OCI-LY3 (cell line): ENCODE results near the gene SLC30A1.

Experiments used
- H2AFZ ChIP-seq: fragments of 200-600, 300-600 bp; shearing (Covaris generic); 2 replicates; pipeline ENCODE4 v1.6.0; 2014; ENCODE audit warnings: antibody characterized with exemption, low read depth, low read length
- H3K27ac ChIP-seq: fragments of 200-600, 300-600 bp; sonication (generic); 2 replicates; pipeline ENCODE4 v1.5.1; 2014; ENCODE audit warnings: mild to moderate bottlenecking, low read length, moderate library complexity, mixed read lengths
- H3K27me3 ChIP-seq: fragments of 200-600, 300-600 bp; sonication (generic); 2 replicates; pipeline ENCODE4 v1.6.1; 2014; ENCODE audit warnings: low read depth, low read length, mixed read lengths
- H3K36me3 ChIP-seq: fragments of 200-600, 300-600 bp; sonication (generic); replicated peaks from 2 replicates; pipeline ENCODE3; 2014; ENCODE audit warnings: low read depth, low read length, mixed read lengths
- H3K4me1 ChIP-seq: fragments of 300-600, 200-600 bp; sonication (generic); 2 replicates; pipeline ENCODE4 v1.6.1; 2014; ENCODE audit warnings: low read length, mixed read lengths
- H3K4me2 ChIP-seq: fragments of 200-600, 300-600 bp; sonication (generic); 2 replicates; pipeline ENCODE4 v1.6.1; 2014; ENCODE audit warnings: low read length, mixed read lengths
- H3K4me3 ChIP-seq: fragments of 300-600, 200-600 bp; sonication (generic); 2 replicates; pipeline ENCODE4 v1.5.1; 2014; ENCODE audit warnings: antibody characterized with exemption, mild to moderate bottlenecking, low read length, moderate library complexity
- H3K79me2 ChIP-seq: fragments of 300-600, 200-600 bp; shearing (Covaris generic); 2 replicates; pipeline ENCODE4 v1.6.1; 2014; ENCODE audit warnings: mild to moderate bottlenecking, low read length, mixed read lengths
- H3K9ac ChIP-seq: fragments of 300-600, 200-600 bp; shearing (Covaris generic); 2 replicates; pipeline ENCODE4 v1.6.0; 2014; ENCODE audit warnings: mild to moderate bottlenecking, low read length, moderate library complexity
- H3K9me3 ChIP-seq: fragments of 200-600, 300-600 bp; shearing (Covaris generic); 2 replicates; pipeline ENCODE4 v1.6.1; 2014; ENCODE audit warnings: low read length, mixed read lengths; ENCODE audit not compliant: insufficient read depth
- H4K20me1 ChIP-seq: fragments of 200-600, 300-600 bp; sonication (generic); 2 replicates; pipeline ENCODE4 v1.6.1; 2016; ENCODE audit warnings: low read length, mixed read lengths; ENCODE audit not compliant: insufficient read depth
- EZH2phosphoT487 ChIP-seq: fragments of 200-600 bp; shearing (Covaris generic); IDR thresholded peaks from 2 replicates; pipeline ENCODE4 v1.6.1; 2018; ENCODE audit warnings: antibody characterized with exemption, mixed run types, low read depth
- TF ChIP-seq, protein P1 (sequence below): fragments of 200-600, 300-600 bp; sonication (generic); IDR thresholded peaks from 2 replicates; pipeline ENCODE4 v1.5.1; 2014; ENCODE audit warnings: antibody characterized with exemption, low read length, low read depth

Gene SLC30A1

GRCh38 chr1:211580303-211580687 lies 1.3 kb upstream of the SLC30A1 start:
- no peak overlapping the region for H2AFZ ChIP-seq
- H3K4me3 ChIP-seq, result peak overlapping the region; percentile 77; the same call in 1 of the 2 replicates
- H3K9me3 ChIP-seq, result no peaks in the 10 kb centered on the region
- H3K36me3 ChIP-seq, result peaks cover 7% of the 10 kb centered on the region
- H3K4me2 ChIP-seq, result peak overlapping the region; percentile 89
- H4K20me1 ChIP-seq, result peaks cover 17% of the 10 kb centered on the region
- TF ChIP-seq, protein P1, sequence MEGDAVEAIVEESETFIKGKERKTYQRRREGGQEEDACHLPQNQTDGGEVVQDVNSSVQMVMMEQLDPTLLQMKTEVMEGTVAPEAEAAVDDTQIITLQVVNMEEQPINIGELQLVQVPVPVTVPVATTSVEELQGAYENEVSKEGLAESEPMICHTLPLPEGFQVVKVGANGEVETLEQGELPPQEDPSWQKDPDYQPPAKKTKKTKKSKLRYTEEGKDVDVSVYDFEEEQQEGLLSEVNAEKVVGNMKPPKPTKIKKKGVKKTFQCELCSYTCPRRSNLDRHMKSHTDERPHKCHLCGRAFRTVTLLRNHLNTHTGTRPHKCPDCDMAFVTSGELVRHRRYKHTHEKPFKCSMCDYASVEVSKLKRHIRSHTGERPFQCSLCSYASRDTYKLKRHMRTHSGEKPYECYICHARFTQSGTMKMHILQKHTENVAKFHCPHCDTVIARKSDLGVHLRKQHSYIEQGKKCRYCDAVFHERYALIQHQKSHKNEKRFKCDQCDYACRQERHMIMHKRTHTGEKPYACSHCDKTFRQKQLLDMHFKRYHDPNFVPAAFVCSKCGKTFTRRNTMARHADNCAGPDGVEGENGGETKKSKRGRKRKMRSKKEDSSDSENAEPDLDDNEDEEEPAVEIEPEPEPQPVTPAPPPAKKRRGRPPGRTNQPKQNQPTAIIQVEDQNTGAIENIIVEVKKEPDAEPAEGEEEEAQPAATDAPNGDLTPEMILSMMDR, result no peak
- TF ChIP-seq EZH2phosphoT487, result no peak
- peaks cover 36% of the 10 kb centered on the region for H3K4me1 ChIP-seq
- H3K27ac ChIP-seq, result no peak overlapping the region
- peaks cover 18% of the 10 kb centered on the region for H3K79me2 ChIP-seq
- no peaks in the 10 kb centered on the region for H3K27me3 ChIP-seq
- no peak overlapping the region for H3K9ac ChIP-seq

DNA sequence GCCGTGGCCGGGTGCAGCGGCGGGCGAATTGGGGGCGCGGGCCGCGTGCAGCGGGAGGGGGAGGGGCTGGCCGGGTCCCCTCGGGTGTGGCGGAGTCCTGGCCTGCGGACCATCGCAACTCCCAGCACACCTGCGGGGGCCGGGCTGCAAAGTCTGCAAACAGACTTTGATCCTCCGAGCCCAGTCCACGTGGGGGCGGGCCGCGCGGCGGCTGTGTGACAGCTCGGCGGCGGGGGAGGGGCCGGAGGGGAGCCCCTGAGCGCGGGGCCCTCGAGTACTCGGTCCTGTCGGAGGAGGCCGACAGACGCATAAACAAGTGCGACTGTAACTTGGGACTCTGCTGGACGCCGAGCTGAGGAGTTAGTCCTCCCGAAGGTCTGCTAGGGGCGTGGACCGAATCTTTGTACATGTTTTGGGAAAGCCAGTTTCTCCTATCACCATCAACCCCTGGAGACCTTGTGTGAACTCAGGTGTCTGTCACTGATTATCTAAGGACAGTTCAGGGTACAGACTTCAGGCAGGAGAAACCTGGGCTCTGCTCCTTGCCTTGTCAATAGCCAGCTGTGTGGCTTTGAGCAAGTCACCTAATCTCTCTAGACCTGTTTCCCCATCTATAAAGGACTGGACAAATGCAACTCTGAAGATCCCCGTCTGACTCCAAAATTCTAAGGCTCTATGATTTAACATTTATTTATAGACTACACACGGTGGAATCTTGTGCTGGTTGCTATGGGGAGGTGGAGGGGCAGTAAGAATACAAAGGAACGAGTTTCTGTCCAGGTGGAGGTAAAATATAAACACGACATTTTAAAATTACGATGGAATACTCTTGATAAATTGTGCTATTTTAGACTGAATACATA lies 710 bp upstream of the SLC30A1 start:
- H3K4me2 ChIP-seq, result peak overlapping the region; percentile 89
- peak overlapping the region; percentile 44; the same call in 1 of the 2 replicates for H2AFZ ChIP-seq
- peaks cover 12% of the 10 kb centered on the region for H3K36me3 ChIP-seq
- H3K27me3 ChIP-seq, result no peaks in the 10 kb centered on the region
- TF ChIP-seq EZH2phosphoT487, result no peak
- TF ChIP-seq, protein P1, result no peak
- H3K4me3 ChIP-seq, result peak overlapping the region; percentile 77
- peak overlapping the region; percentile 55 for H3K9ac ChIP-seq
- H3K9me3 ChIP-seq, result no peaks in the 10 kb centered on the region
- H3K27ac ChIP-seq, result no peak overlapping the region
- H3K79me2 ChIP-seq, result peaks cover 18% of the 10 kb centered on the region
- peaks cover 20% of the 10 kb centered on the region for H4K20me1 ChIP-seq
- peaks cover 36% of the 10 kb centered on the region for H3K4me1 ChIP-seq

DNA sequence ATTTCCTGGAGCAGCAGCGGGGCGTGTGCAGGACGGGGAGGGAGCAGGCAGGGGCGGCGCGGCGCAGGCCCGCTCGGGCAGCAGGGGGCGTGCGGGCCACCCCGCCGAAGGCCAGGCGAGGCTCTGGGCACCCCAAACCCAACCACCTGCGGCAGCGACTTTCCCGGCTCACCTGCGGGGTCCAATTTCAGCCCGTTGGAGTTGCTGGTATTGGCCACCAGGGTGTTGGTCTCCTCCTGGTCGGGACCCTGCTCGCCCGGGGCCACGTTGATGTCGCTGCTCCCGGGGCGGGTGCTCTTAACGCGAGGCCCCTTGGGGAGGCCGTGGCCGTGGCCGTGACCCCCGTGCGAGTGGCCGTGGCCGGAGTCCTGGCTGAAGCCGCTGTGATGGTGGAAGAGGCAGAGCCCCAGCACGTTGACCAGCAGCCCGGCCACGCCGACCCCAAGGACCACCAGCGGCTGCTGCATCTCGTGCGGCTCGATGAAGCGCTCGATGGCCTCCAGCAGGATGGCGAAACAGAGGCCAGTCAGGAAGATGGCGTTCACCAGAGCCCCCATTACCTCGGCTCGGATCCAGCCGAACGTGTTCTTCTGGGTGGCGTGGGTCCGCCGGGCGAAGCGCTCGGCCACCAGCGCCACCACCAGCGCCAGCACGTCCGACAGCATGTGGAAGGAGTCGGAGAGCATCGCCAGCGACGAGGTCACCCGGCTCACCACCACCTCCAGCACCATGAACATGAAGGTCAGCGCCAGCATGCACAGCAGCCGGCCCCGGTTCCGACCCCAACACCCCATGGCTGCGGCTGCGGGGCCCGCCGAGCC lies 932 bp downstream of the SLC30A1 start:
- Histone ChIP-seq H4K20me1 (peaks cover 20% of the 10 kb centered on the region), H3K27ac (peak overlapping the region; percentile 59)

More for the DNA sequence above, 932 bp downstream of the SLC30A1 start:
- Histone ChIP-seq H3K4me1 (peaks cover 35% of the 10 kb centered on the region), H3K9ac (peak overlapping the region; percentile 77), H3K27me3 (no peaks in the 10 kb centered on the region), H2AFZ (peak overlapping the region; percentile 18), H3K36me3 (peaks cover 12% of the 10 kb centered on the region), H3K79me2 (peaks cover 18% of the 10 kb centered on the region), H3K9me3 (no peaks in the 10 kb centered on the region), H3K4me3 (peak overlapping the region; percentile 77), H3K4me2 (peak overlapping the region; percentile 82)
- TF ChIP-seq, protein P1, result peak; percentile 89
- TF ChIP-seq EZH2phosphoT487, result no peak
